ENCODE data around the gene EDC3.
"Not testable (repeated sequence)": the region's sequence is repeated elsewhere in the genome, so short reads cannot be mapped to it uniquely, and the experiment has no call there.

Gene EDC3

GRCh38 chr15:74603789-74604705 lies 91.8 kb downstream of the EDC3 start:
- Mint-ChIP-seq H3K9me3 (no peaks in the 10 kb centered on the region), H3K27ac (no peak overlapping the region), H3K4me3 (no peak overlapping the region), H3K36me3 (ENCODE audit: low read depth) (no peaks in the 10 kb centered on the region), H3K27me3 (no peaks in the 10 kb centered on the region), H3K4me1 (ENCODE audit: low read depth) (peaks cover 7% of the 10 kb centered on the region)

- H3K36me3 Mint-ChIP-seq (ENCODE audit: low read depth) = peaks cover 5% of the 10 kb centered on the region
- H3K4me3 Mint-ChIP-seq = no peak overlapping the region
- H3K9me3 Mint-ChIP-seq = no peaks in the 10 kb centered on the region
- H3K27ac Mint-ChIP-seq = no peak overlapping the region
- no peaks in the 10 kb centered on the region for H3K27me3 Mint-ChIP-seq
- peaks cover 15% of the 10 kb centered on the region for H3K4me1 Mint-ChIP-seq (ENCODE audit: low read depth)
These were observed 92.6 kb downstream of the EDC3 start for GRCh38 chr15:74603026-74603788.

- H3K36me3 Mint-ChIP-seq (ENCODE audit: low read depth) = peaks cover 20% of the 10 kb centered on the region
These were observed 96.7 kb downstream of the EDC3 start for GRCh38 chr15:74599156-74599555.

GRCh38 chr15:74598126-74598842 lies 97.5 kb downstream of the EDC3 start:
- H3K36me3 Mint-ChIP-seq (ENCODE audit: low read depth) = peaks cover 24% of the 10 kb centered on the region
- H3K4me1 Mint-ChIP-seq (ENCODE audit: low read depth) = peaks cover 21% of the 10 kb centered on the region
- H3K27me3 Mint-ChIP-seq = no peaks in the 10 kb centered on the region
- H3K4me3 Mint-ChIP-seq = peak overlapping the region; percentile 90
- H3K27ac Mint-ChIP-seq = peak overlapping the region; percentile 97
- no peaks in the 10 kb centered on the region for H3K9me3 Mint-ChIP-seq

More at GRCh38 chr15:74599156-74599555, 96.7 kb downstream of the EDC3 start:
- Mint-ChIP-seq H3K27me3 (no peaks in the 10 kb centered on the region), H3K4me3 (peak overlapping the region; percentile 90), H3K4me1 (ENCODE audit: low read depth) (peaks cover 21% of the 10 kb centered on the region), H3K27ac (peak overlapping the region; percentile 97), H3K9me3 (no peaks in the 10 kb centered on the region)

GRCh38 chr15:74597146-74597705 lies 98.6 kb downstream of the EDC3 start:
- not testable (repeated sequence) for H3K4me3 Mint-ChIP-seq, H3K27me3 Mint-ChIP-seq, H3K27ac Mint-ChIP-seq, H3K9me3 Mint-ChIP-seq
- Mint-ChIP-seq H3K36me3 (ENCODE audit: low read depth) (peaks cover 31% of the 10 kb centered on the region), H3K4me1 (ENCODE audit: low read depth) (peaks cover 21% of the 10 kb centered on the region)

- peak overlapping the region; percentile 40 for H3K27ac Mint-ChIP-seq
These were observed 99.1 kb downstream of the EDC3 start for GRCh38 chr15:74596736-74597135.

GRCh38 chr15:74595271-74595670 lies 100.6 kb downstream of the EDC3 start:
- Mint-ChIP-seq H3K9me3 (no peaks in the 10 kb centered on the region), H3K27me3 (no peaks in the 10 kb centered on the region), H3K36me3 (ENCODE audit: low read depth) (peaks cover 42% of the 10 kb centered on the region), H3K27ac (no peak overlapping the region), H3K4me1 (ENCODE audit: low read depth) (peaks cover 21% of the 10 kb centered on the region), H3K4me3 (no peak overlapping the region)

More at GRCh38 chr15:74596736-74597135, 99.1 kb downstream of the EDC3 start:
- not testable (repeated sequence) for H3K4me3 Mint-ChIP-seq, H3K27me3 Mint-ChIP-seq, H3K9me3 Mint-ChIP-seq
- Mint-ChIP-seq H3K36me3 (ENCODE audit: low read depth) (peaks cover 34% of the 10 kb centered on the region), H3K4me1 (ENCODE audit: low read depth) (peaks cover 21% of the 10 kb centered on the region)

- H3K9me3 Mint-ChIP-seq = no peaks in the 10 kb centered on the region
- peaks cover 49% of the 10 kb centered on the region for H3K36me3 Mint-ChIP-seq (ENCODE audit: low read depth)
- H3K27ac Mint-ChIP-seq = peak overlapping the region; percentile 58
- no peak overlapping the region for H3K4me3 Mint-ChIP-seq
- H3K4me1 Mint-ChIP-seq (ENCODE audit: low read depth) = peaks cover 18% of the 10 kb centered on the region
- no peaks in the 10 kb centered on the region for H3K27me3 Mint-ChIP-seq
These were observed 101.4 kb downstream of the EDC3 start for GRCh38 chr15:74594455-74594854.

- H3K9me3 Mint-ChIP-seq = no peaks in the 10 kb centered on the region
These were observed 102.7 kb downstream of the EDC3 start for GRCh38 chr15:74593122-74593521.

GRCh38 chr15:74592222-74592621 lies 103.6 kb downstream of the EDC3 start:
- Mint-ChIP-seq H3K9me3 (no peaks in the 10 kb centered on the region), H3K36me3 (ENCODE audit: low read depth) (peaks cover 34% of the 10 kb centered on the region), H3K27me3 (no peaks in the 10 kb centered on the region), H3K4me3 (no peak overlapping the region), H3K27ac (no peak overlapping the region), H3K4me1 (ENCODE audit: low read depth) (no peaks in the 10 kb centered on the region)

More at GRCh38 chr15:74593122-74593521, 102.7 kb downstream of the EDC3 start:
- H3K27me3 Mint-ChIP-seq = no peaks in the 10 kb centered on the region
- peaks cover 5% of the 10 kb centered on the region for H3K4me1 Mint-ChIP-seq (ENCODE audit: low read depth)
- H3K36me3 Mint-ChIP-seq (ENCODE audit: low read depth) = peaks cover 43% of the 10 kb centered on the region
- H3K27ac Mint-ChIP-seq = no peak overlapping the region
- H3K4me3 Mint-ChIP-seq = no peak overlapping the region

- Mint-ChIP-seq H3K27ac (no peak overlapping the region), H3K4me1 (ENCODE audit: low read depth) (no peaks in the 10 kb centered on the region), H3K36me3 (ENCODE audit: low read depth) (peaks cover 37% of the 10 kb centered on the region), H3K9me3 (no peaks in the 10 kb centered on the region), H3K4me3 (no peak overlapping the region), H3K27me3 (no peaks in the 10 kb centered on the region)
These were observed 106.0 kb downstream of the EDC3 start for GRCh38 chr15:74589826-74590225.

- Mint-ChIP-seq H3K27me3 (no peaks in the 10 kb centered on the region), H3K36me3 (ENCODE audit: low read depth) (peaks cover 19% of the 10 kb centered on the region)
These were observed 110.0 kb downstream of the EDC3 start for GRCh38 chr15:74585857-74586256.

GRCh38 chr15:74585191-74585590 lies 110.6 kb downstream of the EDC3 start:
- H3K27me3 Mint-ChIP-seq = no peaks in the 10 kb centered on the region
- no peak overlapping the region for H3K27ac Mint-ChIP-seq
- H3K36me3 Mint-ChIP-seq (ENCODE audit: low read depth) = peaks cover 14% of the 10 kb centered on the region
- no peaks in the 10 kb centered on the region for H3K4me1 Mint-ChIP-seq (ENCODE audit: low read depth)
- no peak overlapping the region for H3K4me3 Mint-ChIP-seq
- H3K9me3 Mint-ChIP-seq = no peaks in the 10 kb centered on the region

More at GRCh38 chr15:74585857-74586256, 110.0 kb downstream of the EDC3 start:
- Mint-ChIP-seq H3K9me3 (no peaks in the 10 kb centered on the region), H3K27ac (no peak overlapping the region), H3K4me1 (ENCODE audit: low read depth) (no peaks in the 10 kb centered on the region), H3K4me3 (no peak overlapping the region)

GRCh38 chr15:74584779-74585178 lies 111.0 kb downstream of the EDC3 start:
- Mint-ChIP-seq H3K36me3 (ENCODE audit: low read depth) (peaks cover 10% of the 10 kb centered on the region), H3K4me3 (no peak overlapping the region), H3K27me3 (no peaks in the 10 kb centered on the region), H3K27ac (no peak overlapping the region), H3K9me3 (no peaks in the 10 kb centered on the region), H3K4me1 (ENCODE audit: low read depth) (no peaks in the 10 kb centered on the region)
